PC-3 (cell line): Measurements from ENCODE around the gene MAGEA6. TPM values are rescaled to one million over a fixed set of nuclear protein-coding genes. Genes with fewer than 3 reads are reported as not detected.
"Not testable (repeated sequence)": the region's sequence is repeated elsewhere in the genome, so short reads cannot be mapped to it uniquely, and the experiment has no call there.

Experiments used
- ATAC-seq: fragments of 200-7000 bp; cut with Tn5 transposase; 2 replicates; pipeline ENCODE4 v1.9.1; 2020; ENCODE audit warnings: mild to moderate bottlenecking, moderate library complexity
- BruUV-seq: library from RNA; stranded (reverse); fragments of 400-500 nt; replicated peaks from 2 replicates; lab custom pipeline; 2021; lab: Mats Ljungman, UMichigan
- CTCF ChIA-PET: fragments of 300-600 bp; sonication (Branson Sonifier 250); formaldehyde crosslinking; loops from one replicate; lab custom pipeline; 2022; ENCODE audit warnings: antibody characterized with exemption; lab: Charles Lee
- POLR2A ChIA-PET: fragments of 300-600 bp; sonication (Branson Sonifier 250); formaldehyde crosslinking; loops from one replicate; lab custom pipeline; 2022; ENCODE audit warnings: antibody characterized with exemption; ENCODE audit not compliant: unreplicated experiment; lab: Charles Lee
- DNase-seq: peaks from one replicate; pipeline ENCODE4 v3.0.0-alpha.2; 2015
- H2AFZ ChIP-seq: fragments of 300-600 bp; sonication (generic); 2 replicates; pipeline ENCODE4 v1.6.0; 2016; ENCODE audit warnings: antibody characterized with exemption, low read length
- H3F3A ChIP-seq: fragments of 300-600 bp; sonication (generic); one replicate; pipeline ENCODE4 v1.6.0; 2017; ENCODE audit warnings: antibody characterized with exemption, low read length, control low read depth, mild to moderate bottlenecking; ENCODE audit not compliant: unreplicated experiment
- H3K27ac ChIP-seq: fragments of 300-600 bp; sonication (generic); 2 replicates; pipeline ENCODE4 v1.5.1; 2016; ENCODE audit warnings: mild to moderate bottlenecking, low read length
- H3K27me3 ChIP-seq: fragments of 300-600 bp; sonication (generic); 2 replicates; pipeline ENCODE4 v1.6.1; 2016; ENCODE audit warnings: low read length, mixed read lengths
- H3K36me3 ChIP-seq: fragments of 300-600 bp; sonication (generic); 2 replicates; pipeline ENCODE4 v1.6.1; 2016; ENCODE audit warnings: low read depth, mixed run types, low read length, mixed read lengths
- H3K4me1 ChIP-seq: fragments of 300-600 bp; sonication (generic); 2 replicates; pipeline ENCODE4 v1.5.1; 2016; ENCODE audit warnings: low read length; ENCODE audit not compliant: insufficient read depth
- H3K4me2 ChIP-seq: fragments of 300-600 bp; sonication (generic); 2 replicates; pipeline ENCODE4 v1.6.0; 2016; ENCODE audit warnings: low read length
- H3K4me3 ChIP-seq: fragments of 300-600 bp; sonication (generic); 2 replicates; pipeline ENCODE4 v1.5.1; 2016; ENCODE audit warnings: mild to moderate bottlenecking, low read length, mixed read lengths
- H3K79me2 ChIP-seq: fragments of 300-600 bp; sonication (generic); 2 replicates; pipeline ENCODE4 v1.6.1; 2017; ENCODE audit warnings: low read length, mixed read lengths
- H3K9ac ChIP-seq: fragments of 300-600 bp; sonication (generic); 2 replicates; pipeline ENCODE4 v1.6.0; 2016; ENCODE audit warnings: mild to moderate bottlenecking, low read length
- H3K9me2 ChIP-seq: fragments of 300-600 bp; sonication (generic); replicated peaks from 2 replicates; pipeline ENCODE4 v1.6.1; 2016; ENCODE audit warnings: mixed run types, low read length, mixed read lengths
- H3K9me3 ChIP-seq: fragments of 300-600 bp; sonication (generic); 2 replicates; pipeline ENCODE4 v1.6.1; 2016; ENCODE audit warnings: low read length, mixed read lengths
- H4K20me1 ChIP-seq: fragments of 300-600 bp; sonication (generic); 2 replicates; pipeline ENCODE4 v1.6.1; 2016; ENCODE audit warnings: low read length, mixed read lengths
- CTCF ChIP-seq: fragments of 300-600 bp; sonication (generic); conservative IDR thresholded peaks from 2 replicates; pipeline ENCODE4 v1.5.1; 2017; ENCODE audit warnings: antibody characterized with exemption, low read depth, mild to moderate bottlenecking, low read length
- EZH2 ChIP-seq: fragments of 300-600 bp; sonication (generic); IDR thresholded peaks from one replicate; pipeline ENCODE4 v1.6.1; 2017; ENCODE audit warnings: antibody characterized with exemption, mild to moderate bottlenecking, low read length; ENCODE audit not compliant: unreplicated experiment
- EZH2phosphoT487 ChIP-seq: fragments of 300-600 bp; sonication (generic); IDR thresholded peaks from 2 replicates; pipeline ENCODE4 v1.6.1; 2018; ENCODE audit warnings: mild to moderate bottlenecking, antibody characterized with exemption, low read length, borderline replicate concordance
- intact Hi-C: fragments of 100-400 bp; cut with micrococcal nuclease; formaldehyde crosslinking; loops from 2 replicates; pipeline ENCODE4 v1.9.0; 2023
- total RNA-seq: library from RNA; depleted of rRNA; stranded (reverse); fragments of >200 nt; gene quantifications from 2 replicates; pipeline ENCODE4 v1.2.3, GENCODE V29; 2014

The MAGEA6 gene
- total RNA-seq, 1 experiment from 2014 or later = 1.3 TPM

- no peaks in the 10 kb centered on the region for H3F3A ChIP-seq
- ChIA-PET CTCF (no interaction called here), POLR2A (no interaction called here)
- H3K9ac ChIP-seq = no peak overlapping the region
- H3K9me3 ChIP-seq = no peaks in the 10 kb centered on the region
- TF ChIP-seq CTCF = no peak
- TF ChIP-seq EZH2phosphoT487 = no peak
- TF ChIP-seq EZH2 = no peak
- no peak overlapping the region for H2AFZ ChIP-seq
- H3K4me2 ChIP-seq = no peak overlapping the region
- no peaks in the 10 kb centered on the region for H3K9me2 ChIP-seq
- no peaks in the 10 kb centered on the region for H3K4me1 ChIP-seq
- H3K4me3 ChIP-seq = no peak overlapping the region
- BruUV-seq = no TSS peak
- H3K36me3 ChIP-seq = no peaks in the 10 kb centered on the region
- H3K27ac ChIP-seq = no peak overlapping the region
- peaks cover 17% of the 10 kb centered on the region for H3K27me3 ChIP-seq
- H4K20me1 ChIP-seq = no peaks in the 10 kb centered on the region
- no peaks in the 10 kb centered on the region for H3K79me2 ChIP-seq
- no peak for DNase-seq
- intact Hi-C loops = no loop called here
- no peak for ATAC-seq
These were observed 30.9 kb downstream of the MAGEA6 start for GRCh38 chrX:152738560-152738959.

GRCh38 chrX:152736528-152736927 lies 33.0 kb downstream of the MAGEA6 start:
- H2AFZ ChIP-seq, H3K79me2 ChIP-seq, H3K36me3 ChIP-seq, H3K9me3 ChIP-seq, H4K20me1 ChIP-seq, DNase-seq, intact Hi-C loops, BruUV-seq, H3K4me1 ChIP-seq, H3K9ac ChIP-seq, H3K4me3 ChIP-seq, H3F3A ChIP-seq, POLR2A ChIA-PET, H3K27ac ChIP-seq, ATAC-seq, H3K4me2 ChIP-seq, CTCF ChIA-PET, H3K9me2 ChIP-seq: not testable (repeated sequence)
- H3K27me3 ChIP-seq = peaks cover 30% of the 10 kb centered on the region

GRCh38 chrX:152735860-152736511 lies 33.5 kb downstream of the MAGEA6 start:
- Histone ChIP-seq H3K9ac (no peak overlapping the region), H3K27ac (no peak overlapping the region), H3K36me3 (no peaks in the 10 kb centered on the region), H3K4me2 (no peak overlapping the region), H2AFZ (no peak overlapping the region), H4K20me1 (no peaks in the 10 kb centered on the region), H3K27me3 (peaks cover 34% of the 10 kb centered on the region), H3F3A (no peaks in the 10 kb centered on the region), H3K9me2 (no peaks in the 10 kb centered on the region), H3K79me2 (no peaks in the 10 kb centered on the region), H3K9me3 (no peaks in the 10 kb centered on the region), H3K4me3 (no peak overlapping the region), H3K4me1 (no peaks in the 10 kb centered on the region)
- no peak for TF ChIP-seq EZH2phosphoT487
- TF ChIP-seq EZH2 = no peak
- no peak for TF ChIP-seq CTCF
- no peak for ATAC-seq
- ChIA-PET CTCF (no interaction called here), POLR2A (no interaction called here)
- intact Hi-C loops = no loop called here
- DNase-seq = no peak
- no TSS peak for BruUV-seq
